CD14-positive monocyte (primary cell): Measurements from ENCODE around the gene ABCC4. TPM values are rescaled to one million over a fixed set of nuclear protein-coding genes. Genes with fewer than 3 reads are reported as not detected.

Experiments used
- DNase-seq, 3 donors: peaks; one replicate each; pipeline ENCODE4 v3.0.0-alpha.2; 2011 to 2022
- H2AFZ ChIP-seq: 2 replicates; pipeline ENCODE4 v1.6.0; 2012; ENCODE audit warnings: mild to moderate bottlenecking, low read depth, low read length, inconsistent platforms; ENCODE audit not compliant: insufficient read depth, poor library complexity, severe bottlenecking
- H3K27ac ChIP-seq, 2 donors: 1 replicate in 1 of 2; 2 replicates in 1 of 2; pipeline ENCODE4 v1.5.1; 2012 to 2013; ENCODE audit warnings: low read length in 2 of 2, control low read depth in 1 of 2, inconsistent platforms in 1 of 2, low read depth in 1 of 2, mild to moderate bottlenecking in 1 of 2
- H3K27me3 ChIP-seq, 2 donors: one replicate each; pipeline versions ENCODE4 v1.6.0 to v1.6.1; 2011 to 2013; ENCODE audit warnings: low read length in 2 of 2; ENCODE audit not compliant: control insufficient read depth in 2 of 2, insufficient read depth in 2 of 2
- H3K36me3 ChIP-seq, 2 donors: replicated peaks in 1 of 2; 1 replicate in 1 of 2; 2 replicates in 1 of 2; pipeline versions ENCODE4 v1.5.1 to v1.6.1; 2012 to 2013; ENCODE audit warnings: low read length in 2 of 2, control low read depth in 1 of 2, inconsistent platforms in 1 of 2, mild to moderate bottlenecking in 1 of 2; ENCODE audit not compliant: insufficient read depth in 2 of 2, control insufficient read depth in 1 of 2
- H3K4me1 ChIP-seq, 2 donors: 1 replicate in 1 of 2; 2 replicates in 1 of 2; pipeline versions ENCODE4 v1.5.1 to v1.6.1; 2012 to 2013; ENCODE audit warnings: low read length in 2 of 2, control low read depth in 1 of 2, inconsistent platforms in 1 of 2, mild to moderate bottlenecking in 1 of 2, moderate library complexity in 1 of 2; ENCODE audit not compliant: insufficient read depth in 2 of 2, control insufficient read depth in 1 of 2
- H3K4me2 ChIP-seq: replicated peaks from 2 replicates; pipeline ENCODE3; 2012; ENCODE audit warnings: low read length, moderate library complexity, mild to moderate bottlenecking; ENCODE audit not compliant: poor library complexity, severe bottlenecking; ENCODE audit errors: extremely low read depth
- H3K4me3 ChIP-seq, 3 experiments: fragments of 200-600 bp in 1 of 3; sonication (generic) in 1 of 3; replicated peaks in 1 of 3; 1 replicate in 2 of 3; 2 replicates in 1 of 3; pipeline ENCODE4 v1.5.1; 2011 to 2013; ENCODE audit warnings: low read length in 3 of 3, mild to moderate bottlenecking in 3 of 3, control low read depth in 2 of 3, low read depth in 2 of 3, inconsistent platforms in 1 of 3, moderate library complexity in 1 of 3
- H3K79me2 ChIP-seq: 2 replicates; pipeline ENCODE4 v1.6.0; 2012; ENCODE audit warnings: mild to moderate bottlenecking, control low read depth, inconsistent platforms, low read length, moderate library complexity; ENCODE audit not compliant: insufficient read depth
- H3K9ac ChIP-seq: 2 replicates; pipeline ENCODE4 v1.6.0; 2017; ENCODE audit warnings: low read length, mild to moderate bottlenecking; ENCODE audit not compliant: insufficient read depth, poor library complexity, severe bottlenecking
- H3K9me3 ChIP-seq, 2 donors: replicated peaks in 1 of 2; 1 replicate in 1 of 2; 2 replicates in 1 of 2; pipeline versions ENCODE4 v1.5.1 to v1.6.1; 2012 to 2013; ENCODE audit warnings: low read length in 2 of 2, control low read depth in 1 of 2; ENCODE audit not compliant: control insufficient read depth in 1 of 2, insufficient read depth in 1 of 2
- H4K20me1 ChIP-seq: 2 replicates; pipeline ENCODE4 v1.6.0; 2012; ENCODE audit warnings: mild to moderate bottlenecking, low read length, control low read depth, moderate library complexity; ENCODE audit not compliant: insufficient read depth
- H3K27ac Mint-ChIP-seq, 7 donors: one replicate each; pipeline ENCODE4 v1.8.0; 2020; ENCODE audit warnings: mild to moderate bottlenecking in 7 of 7, mixed read lengths in 7 of 7, moderate library complexity in 6 of 7, inconsistent platforms in 2 of 7
- H3K27me3 Mint-ChIP-seq, 3 donors: one replicate each; pipeline ENCODE4 v1.8.0; 2021 to 2022; ENCODE audit warnings: low read depth in 3 of 3, mild to moderate bottlenecking in 3 of 3, mixed read lengths in 3 of 3, moderate library complexity in 3 of 3, inconsistent platforms in 1 of 3
- H3K36me3 Mint-ChIP-seq, 2 donors: one replicate each; pipeline ENCODE4 v1.8.0; 2020; ENCODE audit warnings: mixed read lengths in 2 of 2, inconsistent platforms in 1 of 2, mild to moderate bottlenecking in 1 of 2
- H3K4me1 Mint-ChIP-seq: one replicate; pipeline ENCODE4 v1.8.0; 2020; ENCODE audit warnings: mild to moderate bottlenecking, mixed read lengths
- H3K4me3 Mint-ChIP-seq, 2 donors: one replicate each; pipeline ENCODE4 v1.8.0; 2020; ENCODE audit warnings: mild to moderate bottlenecking in 2 of 2, mixed read lengths in 2 of 2, moderate library complexity in 1 of 2
- H3K9me3 Mint-ChIP-seq, 7 donors: one replicate each; pipeline ENCODE4 v1.8.0; 2020 to 2022; ENCODE audit warnings: mixed read lengths in 7 of 7, mild to moderate bottlenecking in 6 of 7, moderate library complexity in 6 of 7, inconsistent platforms in 2 of 7
- WGBS: methylation state at CpG from one replicate; pipeline ENCODE4 v1.1.5; 2013; ENCODE audit warnings: missing lambda C conversion rate; ENCODE audit not compliant: insufficient coverage; 5-methylcytosine and 5-hydroxymethylcytosine counted together
- intact Hi-C, 2 donors: fragments of 100-400 bp; cut with micrococcal nuclease; formaldehyde crosslinking; loops; one replicate each; pipeline versions ENCODE4 v1.15.0 to v1.15.1; 2023
- polyA plus RNA-seq, 3 donors: library from polyadenylated mRNA; depleted of rRNA in 1 of 3; unstranded in 2 of 3; stranded (reverse) in 1 of 3; fragments of 300-500 nt in 2 of 3; fragments of >200 nt in 1 of 3; fragmentation: Illumina TruSeq in 2 of 3; gene quantifications; 1 replicate in 2 of 3; 2 replicates in 1 of 3; pipeline ENCODE4 v1.2.3, GENCODE V29; 2012 to 2021
- TF ChIP-seq, protein P1 (sequence below): fragments of 200-600 bp; IDR thresholded peaks from one replicate; pipeline ENCODE4 v1.8.0; 2022; ENCODE audit warnings: antibody characterized with exemption, mild to moderate bottlenecking

ABCC4 gene
- polyA plus RNA-seq, 3 donors: 0.96 to 2.5 (median 1.7) TPM

DNA sequence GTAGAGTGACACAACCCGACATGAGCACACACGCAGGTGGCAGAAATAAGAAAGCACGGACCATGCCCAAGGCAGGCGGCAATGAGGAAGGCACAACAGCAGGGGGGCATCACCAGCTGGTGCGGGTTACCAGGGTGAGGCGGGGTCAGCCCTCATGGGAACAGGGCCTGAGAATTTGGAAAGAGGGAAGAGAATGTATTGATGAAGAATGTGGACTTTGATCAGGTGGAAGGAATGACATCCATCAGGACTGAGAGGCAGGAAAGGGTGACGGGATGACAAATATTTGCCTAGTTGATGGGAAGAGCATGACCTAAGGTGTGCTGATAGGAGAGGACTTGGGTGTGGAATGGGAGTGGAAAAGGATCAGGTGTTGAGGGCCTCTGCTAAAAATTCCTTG lies 177.5 kb downstream of the ABCC4 start:
- no peak overlapping the region for H3K27ac Mint-ChIP-seq

DNA sequence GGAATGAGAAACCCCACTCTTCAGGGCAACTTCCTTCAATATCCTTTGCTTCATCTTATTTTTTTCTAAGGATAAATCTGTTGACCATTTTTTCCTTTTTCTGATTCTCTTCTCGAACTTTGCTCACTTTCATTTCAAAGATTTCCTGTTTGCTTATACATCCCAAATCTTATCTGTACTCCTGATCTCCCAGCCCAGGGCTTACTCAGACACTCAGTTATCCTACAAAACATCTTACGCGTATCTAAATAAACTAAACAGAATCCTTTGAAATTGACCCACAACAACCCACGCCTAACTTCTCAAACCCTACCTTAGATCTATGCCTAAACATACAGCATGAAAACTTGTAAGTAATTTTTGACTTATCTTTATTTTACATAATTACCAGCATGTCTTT lies 179.2 kb downstream of the ABCC4 start:
- Histone ChIP-seq H3K27me3 (no peaks in the 10 kb centered on the region), H2AFZ (no peak overlapping the region), H3K9me3 (no peaks in the 10 kb centered on the region), H3K79me2 (no peaks in the 10 kb centered on the region), H3K4me1 (no peaks in the 10 kb centered on the region), H3K27ac (no peak overlapping the region), H4K20me1 (no peaks in the 10 kb centered on the region), H3K4me3 (no peak overlapping the region), H3K9ac (no peak overlapping the region), H3K36me3 (no peaks in the 10 kb centered on the region), H3K4me2 (no peak overlapping the region)
- peaks cover 0 to 3% (median 0%) of the 10 kb centered on the region in 7 donors for H3K9me3 Mint-ChIP-seq
- H3K27me3 Mint-ChIP-seq: no peaks in the 10 kb centered on the region
- no peaks in the 10 kb centered on the region for H3K4me1 Mint-ChIP-seq
- H3K4me3 Mint-ChIP-seq: no peak overlapping the region
- TF ChIP-seq, protein P1, sequence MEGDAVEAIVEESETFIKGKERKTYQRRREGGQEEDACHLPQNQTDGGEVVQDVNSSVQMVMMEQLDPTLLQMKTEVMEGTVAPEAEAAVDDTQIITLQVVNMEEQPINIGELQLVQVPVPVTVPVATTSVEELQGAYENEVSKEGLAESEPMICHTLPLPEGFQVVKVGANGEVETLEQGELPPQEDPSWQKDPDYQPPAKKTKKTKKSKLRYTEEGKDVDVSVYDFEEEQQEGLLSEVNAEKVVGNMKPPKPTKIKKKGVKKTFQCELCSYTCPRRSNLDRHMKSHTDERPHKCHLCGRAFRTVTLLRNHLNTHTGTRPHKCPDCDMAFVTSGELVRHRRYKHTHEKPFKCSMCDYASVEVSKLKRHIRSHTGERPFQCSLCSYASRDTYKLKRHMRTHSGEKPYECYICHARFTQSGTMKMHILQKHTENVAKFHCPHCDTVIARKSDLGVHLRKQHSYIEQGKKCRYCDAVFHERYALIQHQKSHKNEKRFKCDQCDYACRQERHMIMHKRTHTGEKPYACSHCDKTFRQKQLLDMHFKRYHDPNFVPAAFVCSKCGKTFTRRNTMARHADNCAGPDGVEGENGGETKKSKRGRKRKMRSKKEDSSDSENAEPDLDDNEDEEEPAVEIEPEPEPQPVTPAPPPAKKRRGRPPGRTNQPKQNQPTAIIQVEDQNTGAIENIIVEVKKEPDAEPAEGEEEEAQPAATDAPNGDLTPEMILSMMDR: no peak
- intact Hi-C loops: no loop called here
- no peaks in the 10 kb centered on the region for H3K36me3 Mint-ChIP-seq
- WGBS: 78% methylated on average over 3 of the region's 4 CpGs
- no peak for DNase-seq
- no peak overlapping the region for H3K27ac Mint-ChIP-seq

More for the DNA sequence above, 177.5 kb downstream of the ABCC4 start:
- no peak overlapping the region for H3K4me3 Mint-ChIP-seq
- Histone ChIP-seq H3K4me1 (no peaks in the 10 kb centered on the region), H3K27me3 (no peaks in the 10 kb centered on the region), H3K4me3 (no peak overlapping the region), H4K20me1 (no peaks in the 10 kb centered on the region), H3K9me3 (no peaks in the 10 kb centered on the region), H3K36me3 (no peaks in the 10 kb centered on the region), H3K79me2 (no peaks in the 10 kb centered on the region), H3K27ac (no peak overlapping the region), H3K9ac (no peak overlapping the region), H3K4me2 (no peak overlapping the region), H2AFZ (no peak overlapping the region)
- intact Hi-C loops: no loop called here
- WGBS: 93% methylated on average over 7 of the region's 7 CpGs
- peaks cover 0 to 4% (median 2%) of the 10 kb centered on the region in 3 donors for H3K27me3 Mint-ChIP-seq
- no peak for DNase-seq
- TF ChIP-seq, protein P1: no peak
- H3K36me3 Mint-ChIP-seq: no peaks in the 10 kb centered on the region
- H3K9me3 Mint-ChIP-seq: peaks cover 0 to 3% (median 0%) of the 10 kb centered on the region in 7 donors
- no peaks in the 10 kb centered on the region for H3K4me1 Mint-ChIP-seq
